ENCODE data around the gene COL1A1.

COL1A1 gene

GRCh38 chr17:50221266-50221863, 19.9 kb upstream of the COL1A1 start:
- no peak for TF ChIP-seq CTCF (conservative IDR thresholded peaks at IDR 0.05; ENCODE audit: control insufficient read depth, insufficient read depth, low read depth, low read length)
- DNase-seq (ENCODE audit: low read depth): peak; percentile 48
- no peak overlapping the region for H3K4me3 ChIP-seq (ENCODE audit: control insufficient read depth, low read depth, low read length)

GRCh38 chr17:50220811-50221210, 19.4 kb upstream of the COL1A1 start:
- no peak overlapping the region for H3K4me3 ChIP-seq (ENCODE audit: control insufficient read depth, low read depth, low read length)

GRCh38 chr17:50219939-50220465, 18.6 kb upstream of the COL1A1 start:
- DNase-seq (ENCODE audit: low read depth): peak; percentile 65
- H3K4me3 ChIP-seq (ENCODE audit: control insufficient read depth, low read depth, low read length): no peak overlapping the region
- no peak for TF ChIP-seq CTCF (conservative IDR thresholded peaks at IDR 0.05; ENCODE audit: control insufficient read depth, insufficient read depth, low read depth, low read length)

More at GRCh38 chr17:50220811-50221210, 19.4 kb upstream of the COL1A1 start:
- DNase-seq (ENCODE audit: low read depth): no peak
- TF ChIP-seq CTCF (conservative IDR thresholded peaks at IDR 0.05; ENCODE audit: control insufficient read depth, insufficient read depth, low read depth, low read length): no peak

GRCh38 chr17:50219342-50219741, 17.9 kb upstream of the COL1A1 start:
- H3K4me3 ChIP-seq (ENCODE audit: control insufficient read depth, low read depth, low read length): peak overlapping the region; percentile 3
- no peak for TF ChIP-seq CTCF (conservative IDR thresholded peaks at IDR 0.05; ENCODE audit: control insufficient read depth, insufficient read depth, low read depth, low read length)

GRCh38 chr17:50218771-50219315, 17.4 kb upstream of the COL1A1 start:
- peak; percentile 96 for DNase-seq (ENCODE audit: low read depth)
- no peak overlapping the region for H3K4me3 ChIP-seq (ENCODE audit: control insufficient read depth, low read depth, low read length)
- no peak for TF ChIP-seq CTCF (conservative IDR thresholded peaks at IDR 0.05; ENCODE audit: control insufficient read depth, insufficient read depth, low read depth, low read length)

More at GRCh38 chr17:50219342-50219741, 17.9 kb upstream of the COL1A1 start:
- DNase-seq (ENCODE audit: low read depth): peak; percentile 90

- no peak for TF ChIP-seq CTCF (conservative IDR thresholded peaks at IDR 0.05; ENCODE audit: control insufficient read depth, insufficient read depth, low read depth, low read length)
- no peak overlapping the region for H3K4me3 ChIP-seq (ENCODE audit: control insufficient read depth, low read depth, low read length)
- peak; percentile 75 for DNase-seq (ENCODE audit: low read depth)
These were observed 16.8 kb upstream of the COL1A1 start for GRCh38 chr17:50218071-50218759.
